ENCODE results near the gene CYP21A2. TPM values are rescaled to one million over a fixed set of nuclear protein-coding genes. Genes with fewer than 3 reads are reported as not detected.
"Not testable (repeated sequence)": the region's sequence is repeated elsewhere in the genome, so short reads cannot be mapped to it uniquely, and the experiment has no call there.

CYP21A2 gene
- total and polyA plus RNA-seq, 9 donors, result 0.04 to 1.9 (median 0.57) TPM

DNA sequence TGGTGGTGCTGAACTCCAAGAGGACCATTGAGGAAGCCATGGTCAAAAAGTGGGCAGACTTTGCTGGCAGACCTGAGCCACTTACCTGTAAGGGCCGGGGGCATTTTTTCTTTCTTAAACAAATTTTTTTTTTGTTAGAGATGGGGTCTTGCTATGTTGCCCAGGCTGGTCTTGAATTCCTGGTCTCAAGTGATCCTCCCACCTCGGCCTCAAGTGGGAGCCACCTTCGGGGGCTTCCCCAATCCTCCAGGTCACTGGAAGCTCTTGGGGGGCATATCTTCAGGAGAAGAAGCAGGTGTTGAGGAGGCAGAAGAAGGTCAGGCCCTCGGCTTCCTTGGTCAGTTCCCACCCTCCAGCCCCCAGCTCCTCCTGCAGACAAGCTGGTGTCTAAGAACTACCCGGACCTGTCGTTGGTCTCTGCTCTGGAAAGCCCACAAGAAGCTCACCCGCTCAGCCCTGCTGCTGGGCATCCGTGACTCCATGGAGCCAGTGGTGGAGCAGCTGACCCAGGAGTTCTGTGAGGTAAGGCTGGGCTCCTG lies 32.2 kb upstream of the CYP21A2 start:
- DNase-seq, result not testable (repeated sequence)

DNA sequence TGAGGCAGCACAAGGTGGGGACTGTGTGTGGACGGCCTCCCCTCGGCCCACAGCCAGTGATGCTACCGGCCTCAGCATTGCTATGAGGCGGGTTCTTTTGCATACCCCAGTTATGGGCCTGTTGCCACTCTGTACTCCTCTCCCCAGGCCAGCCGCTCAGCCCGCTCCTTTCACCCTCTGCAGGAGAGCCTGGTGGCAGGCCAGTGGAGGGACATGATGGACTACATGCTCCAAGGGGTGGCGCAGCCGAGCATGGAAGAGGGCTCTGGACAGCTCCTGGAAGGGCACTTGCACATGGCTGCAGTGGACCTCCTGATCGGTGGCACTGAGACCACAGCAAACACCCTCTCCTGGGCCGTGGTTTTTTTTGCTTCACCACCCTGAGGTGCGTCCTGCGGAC lies 31.1 kb upstream of the CYP21A2 start:
- not testable (repeated sequence) for H3K27me3 ChIP-seq (ENCODE audit: control insufficient read depth, insufficient read depth, low read length); H3K4me3 ChIP-seq (ENCODE audit: low read length); H3K9me3 ChIP-seq (replicated peaks; ENCODE audit: control insufficient read depth, low read depth, low read length); H3K27ac ChIP-seq (ENCODE audit: low read length); H3K4me1 ChIP-seq (ENCODE audit: control insufficient read depth, insufficient read depth, low read length); DNase-seq; H3K36me3 ChIP-seq (ENCODE audit: control insufficient read depth, insufficient read depth, low read length)
- 70% methylated on average over 3 of the region's 12 CpGs for WGBS (ENCODE audit: insufficient coverage)

More for the DNA sequence above, 32.2 kb upstream of the CYP21A2 start:
- H3K9me3 ChIP-seq (replicated peaks; ENCODE audit: control insufficient read depth, low read depth, low read length); H3K27me3 ChIP-seq (ENCODE audit: control insufficient read depth, insufficient read depth, low read length); H3K36me3 ChIP-seq (ENCODE audit: control insufficient read depth, insufficient read depth, low read length); H3K4me3 ChIP-seq (ENCODE audit: low read length); H3K27ac ChIP-seq (ENCODE audit: low read length); H3K4me1 ChIP-seq (ENCODE audit: control insufficient read depth, insufficient read depth, low read length): not testable (repeated sequence)
- no CpG with 5 or more reads among the region's 8 CpGs for WGBS (ENCODE audit: insufficient coverage)

DNA sequence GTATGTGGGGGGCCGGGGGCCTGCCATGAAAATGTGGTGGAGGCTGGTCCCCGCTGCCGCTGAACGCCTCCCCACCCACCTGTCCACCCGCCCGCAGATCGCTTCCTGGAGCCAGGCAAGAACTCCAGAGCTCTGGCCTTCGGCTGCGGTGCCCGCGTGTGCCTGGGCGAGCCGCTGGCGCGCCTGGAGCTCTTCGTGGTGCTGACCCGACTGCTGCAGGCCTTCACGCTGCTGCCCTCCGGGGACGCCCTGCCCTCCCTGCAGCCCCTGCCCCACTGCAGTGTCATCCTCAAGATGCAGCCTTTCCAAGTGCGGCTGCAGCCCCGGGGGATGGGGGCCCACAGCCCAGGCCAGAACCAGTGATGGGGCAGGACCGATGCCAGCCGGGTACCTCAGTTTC lies 30.2 kb upstream of the CYP21A2 start:
- WGBS (ENCODE audit: insufficient coverage), result no CpG with 5 or more reads among the region's 24 CpGs
- H3K4me3 ChIP-seq (ENCODE audit: low read length); H3K4me1 ChIP-seq (ENCODE audit: control insufficient read depth, insufficient read depth, low read length); DNase-seq; H3K36me3 ChIP-seq (ENCODE audit: control insufficient read depth, insufficient read depth, low read length); H3K27me3 ChIP-seq (ENCODE audit: control insufficient read depth, insufficient read depth, low read length); H3K9me3 ChIP-seq (replicated peaks; ENCODE audit: control insufficient read depth, low read depth, low read length); H3K27ac ChIP-seq (ENCODE audit: low read length): not testable (repeated sequence)

DNA sequence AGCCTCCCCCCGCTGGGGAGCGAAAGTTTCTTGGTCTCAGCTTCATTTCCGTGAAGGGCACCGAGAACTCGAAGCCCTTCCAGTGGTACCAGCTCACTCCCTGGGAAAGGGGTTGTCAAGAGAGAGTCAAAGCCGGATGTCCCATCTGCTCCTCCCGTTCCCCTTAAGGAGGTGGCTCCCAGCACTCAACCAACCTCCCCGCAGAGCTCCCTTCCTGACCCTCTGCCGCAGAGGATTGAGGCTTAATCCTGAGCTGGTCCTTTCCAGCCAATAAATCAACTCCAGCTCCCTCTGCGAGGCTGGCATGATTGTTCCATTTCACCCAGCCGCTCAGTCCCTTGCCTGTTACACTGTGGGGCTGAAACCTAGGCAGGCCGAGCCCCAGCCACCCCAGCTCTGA lies 29.6 kb upstream of the CYP21A2 start:
- not testable (repeated sequence) for H3K27me3 ChIP-seq (ENCODE audit: control insufficient read depth, insufficient read depth, low read length); H3K4me1 ChIP-seq (ENCODE audit: control insufficient read depth, insufficient read depth, low read length); DNase-seq; H3K9me3 ChIP-seq (replicated peaks; ENCODE audit: control insufficient read depth, low read depth, low read length); H3K27ac ChIP-seq (ENCODE audit: low read length); H3K4me3 ChIP-seq (ENCODE audit: low read length); H3K36me3 ChIP-seq (ENCODE audit: control insufficient read depth, insufficient read depth, low read length)
- WGBS (ENCODE audit: insufficient coverage), result 20% methylated on average over 2 of the region's 12 CpGs

DNA sequence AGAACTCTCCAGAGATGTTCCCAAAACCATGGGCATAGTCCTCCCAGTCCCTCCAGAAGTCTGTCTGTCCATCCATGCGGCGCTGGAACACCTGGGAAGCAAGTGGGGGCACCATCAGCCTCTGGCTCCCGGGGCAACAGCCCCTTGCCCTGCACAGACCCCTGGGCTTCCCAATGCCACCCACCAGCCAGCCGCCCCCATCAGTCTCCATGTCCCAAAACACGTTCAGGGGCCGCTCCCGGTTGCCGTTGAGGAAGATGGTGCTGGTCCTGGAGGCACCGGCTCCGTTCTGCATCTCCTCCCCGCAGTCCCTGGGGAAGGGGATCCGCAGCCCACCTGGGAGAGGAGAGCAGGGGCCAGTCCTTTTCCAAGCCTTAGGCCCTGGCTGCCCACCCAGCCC lies 28.7 kb upstream of the CYP21A2 start:
- H3K4me3 ChIP-seq (ENCODE audit: low read length); DNase-seq; H3K27me3 ChIP-seq (ENCODE audit: control insufficient read depth, insufficient read depth, low read length); H3K4me1 ChIP-seq (ENCODE audit: control insufficient read depth, insufficient read depth, low read length); H3K27ac ChIP-seq (ENCODE audit: low read length); H3K36me3 ChIP-seq (ENCODE audit: control insufficient read depth, insufficient read depth, low read length); H3K9me3 ChIP-seq (replicated peaks; ENCODE audit: control insufficient read depth, low read depth, low read length): not testable (repeated sequence)
- WGBS (ENCODE audit: insufficient coverage), result no CpG with 5 or more reads among the region's 12 CpGs

DNA sequence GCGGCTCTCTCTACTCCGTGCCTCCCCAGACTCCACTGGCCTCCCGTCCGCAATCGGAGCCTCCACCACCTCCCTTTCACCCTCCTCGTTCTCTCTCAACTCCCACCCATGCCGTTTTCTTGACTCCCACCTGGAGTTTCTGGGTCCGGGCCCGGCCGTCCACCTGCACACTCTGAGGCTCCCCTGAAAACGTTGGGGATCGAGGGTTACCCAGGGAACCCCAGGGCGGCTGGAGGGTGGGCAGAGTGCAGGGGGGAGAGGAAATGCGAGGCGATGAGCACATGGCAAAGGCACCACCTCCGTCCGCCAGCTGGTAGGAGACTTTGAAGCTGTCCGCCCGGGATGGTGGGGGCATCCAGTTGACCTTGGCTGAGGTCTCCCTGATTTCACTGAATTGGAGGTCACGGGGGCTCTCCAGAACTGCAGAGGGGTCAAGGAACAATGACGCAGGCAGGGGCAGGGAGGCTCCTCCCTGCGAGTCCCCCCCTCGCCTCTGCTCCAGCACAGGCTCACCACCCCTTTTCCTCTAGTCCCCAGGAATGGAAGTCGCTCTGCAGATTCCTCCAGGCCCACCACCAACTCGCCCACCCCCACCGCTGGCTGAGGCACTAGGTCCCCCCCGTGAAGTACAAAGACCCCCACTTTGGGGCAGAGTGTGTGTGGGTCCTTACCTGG lies 27.2 kb upstream of the CYP21A2 start:
- not testable (repeated sequence) for H3K4me1 ChIP-seq (ENCODE audit: control insufficient read depth, insufficient read depth, low read length); H3K27ac ChIP-seq (ENCODE audit: low read length); DNase-seq; H3K4me3 ChIP-seq (ENCODE audit: low read length); H3K36me3 ChIP-seq (ENCODE audit: control insufficient read depth, insufficient read depth, low read length); H3K27me3 ChIP-seq (ENCODE audit: control insufficient read depth, insufficient read depth, low read length); H3K9me3 ChIP-seq (replicated peaks; ENCODE audit: control insufficient read depth, low read depth, low read length)
- WGBS (ENCODE audit: insufficient coverage), result 82% methylated on average over 3 of the region's 27 CpGs

DNA sequence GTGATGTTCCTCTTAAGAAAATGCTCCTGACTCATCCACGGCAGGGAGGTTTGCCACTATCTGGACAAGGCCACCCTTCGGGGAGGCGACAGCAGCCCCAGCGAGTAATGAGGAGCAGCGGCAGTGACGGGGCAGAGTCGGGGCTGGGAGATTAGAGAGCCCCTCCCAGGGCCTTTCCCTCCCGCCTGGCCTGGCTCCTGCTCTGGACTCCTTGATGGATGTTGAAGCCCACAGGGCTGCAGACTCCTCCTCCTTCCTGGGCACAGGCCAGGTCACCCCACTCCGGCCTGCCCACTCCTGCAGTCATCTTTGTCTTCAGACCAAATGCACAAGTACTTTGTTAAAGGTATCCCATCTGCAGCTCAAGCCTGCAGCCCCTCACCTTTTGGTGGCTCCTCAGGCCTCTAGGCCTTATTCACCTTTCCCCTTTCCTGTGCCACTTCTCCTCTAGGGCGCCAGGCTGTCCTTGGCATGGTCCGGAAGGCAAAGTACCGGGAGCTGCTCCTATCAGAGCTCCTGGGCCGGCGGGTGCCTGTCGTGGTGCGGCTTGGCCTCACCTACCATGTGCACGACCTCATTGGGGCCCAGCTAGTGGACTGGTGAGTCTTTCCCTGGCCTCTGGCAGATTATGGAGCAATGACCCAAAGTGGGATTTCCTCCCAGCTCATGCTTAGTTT lies 25.1 kb upstream of the CYP21A2 start:
- not testable (repeated sequence) for H3K4me1 ChIP-seq (ENCODE audit: control insufficient read depth, insufficient read depth, low read length); H3K27ac ChIP-seq (ENCODE audit: low read length); H3K4me3 ChIP-seq (ENCODE audit: low read length); H3K27me3 ChIP-seq (ENCODE audit: control insufficient read depth, insufficient read depth, low read length); DNase-seq; H3K9me3 ChIP-seq (replicated peaks; ENCODE audit: control insufficient read depth, low read depth, low read length); H3K36me3 ChIP-seq (ENCODE audit: control insufficient read depth, insufficient read depth, low read length)
- WGBS (ENCODE audit: insufficient coverage), result no CpG with 5 or more reads among the region's 17 CpGs

DNA sequence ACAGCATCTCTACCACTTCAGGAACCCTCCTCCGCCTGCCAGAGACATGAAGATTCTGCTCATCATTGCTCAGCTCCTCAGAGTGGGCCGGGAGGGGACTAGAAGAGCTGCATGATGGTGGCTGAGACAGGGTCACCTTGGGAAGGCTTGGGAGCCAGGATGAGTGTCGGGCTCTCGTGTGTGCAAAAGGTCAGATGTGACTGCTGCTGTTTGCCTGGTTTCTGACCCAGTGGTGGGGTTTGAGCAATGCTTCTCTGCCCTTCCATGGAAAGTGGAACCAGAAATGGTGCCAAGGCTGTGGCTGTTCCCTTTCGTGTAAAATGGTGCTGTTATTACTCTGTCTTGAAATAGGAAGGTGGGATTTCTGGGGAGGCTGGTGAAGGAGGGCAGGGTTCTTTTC lies 24.5 kb upstream of the CYP21A2 start:
- H3K27me3 ChIP-seq (ENCODE audit: control insufficient read depth, insufficient read depth, low read length); H3K36me3 ChIP-seq (ENCODE audit: control insufficient read depth, insufficient read depth, low read length); H3K4me3 ChIP-seq (ENCODE audit: low read length); DNase-seq; H3K9me3 ChIP-seq (replicated peaks; ENCODE audit: control insufficient read depth, low read depth, low read length); H3K4me1 ChIP-seq (ENCODE audit: control insufficient read depth, insufficient read depth, low read length); H3K27ac ChIP-seq (ENCODE audit: low read length): not testable (repeated sequence)
- WGBS (ENCODE audit: insufficient coverage), result no CpG with 5 or more reads among the region's 5 CpGs

DNA sequence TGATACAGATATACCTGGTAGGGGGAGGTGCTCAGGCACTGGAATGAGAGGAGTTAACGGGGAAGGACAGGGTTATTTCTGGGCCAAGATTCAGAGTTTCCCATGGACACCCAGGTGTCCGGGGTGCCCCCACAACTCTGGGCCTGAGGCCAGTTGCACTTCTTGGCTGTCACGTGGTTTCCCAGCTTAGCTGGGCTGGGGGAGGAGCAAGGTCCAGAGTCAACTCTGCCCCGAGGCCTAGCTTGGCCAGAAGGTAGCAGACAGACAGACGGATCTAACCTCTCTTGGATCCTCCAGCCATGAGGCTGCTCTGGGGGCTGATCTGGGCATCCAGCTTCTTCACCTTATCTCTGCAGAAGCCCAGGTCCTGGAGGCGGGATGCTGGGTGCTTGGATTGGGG lies 23.7 kb upstream of the CYP21A2 start, which contains the start of gene C4B:
C4B (plus strand) TSS at position 249 of the 400 bp plus-strand sequence; CDS start at position 300, 51 bp downstream.
- not testable (repeated sequence) for H3K9me3 ChIP-seq (replicated peaks; ENCODE audit: control insufficient read depth, low read depth, low read length); H3K4me1 ChIP-seq (ENCODE audit: control insufficient read depth, insufficient read depth, low read length); H3K27me3 ChIP-seq (ENCODE audit: control insufficient read depth, insufficient read depth, low read length); H3K27ac ChIP-seq (ENCODE audit: low read length); DNase-seq; H3K4me3 ChIP-seq (ENCODE audit: low read length); H3K36me3 ChIP-seq (ENCODE audit: control insufficient read depth, insufficient read depth, low read length)
- WGBS (ENCODE audit: insufficient coverage), result no CpG with 5 or more reads among the region's 6 CpGs

DNA sequence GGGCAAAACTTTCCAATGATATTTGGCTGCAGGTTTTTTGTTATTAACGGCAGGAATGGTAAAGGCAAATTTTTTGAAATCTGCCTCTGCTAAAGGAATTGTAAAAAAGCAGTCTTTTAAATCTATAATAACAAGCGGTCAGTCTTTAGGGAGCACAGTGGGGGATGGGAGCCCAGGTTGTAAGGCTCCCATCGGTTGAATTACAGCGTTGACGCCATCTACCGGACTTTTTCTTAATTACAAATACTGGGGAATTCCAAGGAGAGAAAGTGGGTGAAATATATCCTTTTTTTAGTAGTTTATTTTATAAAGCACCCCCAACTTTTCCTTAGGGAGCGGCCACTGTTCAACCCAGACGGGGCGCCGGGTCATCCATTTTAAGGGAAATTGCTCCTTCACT lies 16.1 kb upstream of the CYP21A2 start:
- H3K9me3 ChIP-seq (replicated peaks; ENCODE audit: control insufficient read depth, low read depth, low read length), result not testable (repeated sequence)

More for the DNA sequence above, 16.1 kb upstream of the CYP21A2 start:
- H3K36me3 ChIP-seq (ENCODE audit: control insufficient read depth, insufficient read depth, low read length); H3K27me3 ChIP-seq (ENCODE audit: control insufficient read depth, insufficient read depth, low read length); H3K27ac ChIP-seq (ENCODE audit: low read length); H3K4me1 ChIP-seq (ENCODE audit: control insufficient read depth, insufficient read depth, low read length); DNase-seq; H3K4me3 ChIP-seq (ENCODE audit: low read length): not testable (repeated sequence)
- whole genome bisulfite sequencing (ENCODE audit: insufficient coverage), result no CpG with 5 or more reads among the region's 10 CpGs
